IMR-90 (cell line): Measurements from ENCODE around the gene CACNA1D. TPM values are rescaled to one million over a fixed set of nuclear protein-coding genes. Genes with fewer than 3 reads are reported as not detected.

ENCODE experiments used
- ATAC-seq: fragments of 200-7000 bp; cut with Tn5 transposase; 2 replicates; pipeline ENCODE4 v1.9.1; 2020; ENCODE audit warnings: low read depth, mild to moderate bottlenecking, moderate library complexity
- BruUV-seq: library from RNA; stranded (reverse); fragments of 400-500 nt; replicated peaks from 2 replicates; lab custom pipeline; 2021; lab: Mats Ljungman, UMichigan
- CTCF ChIA-PET: fragments of 300-600 bp; formaldehyde crosslinking; extraction: SDS; loops from one replicate; lab custom pipeline; 2021; ENCODE audit warnings: antibody characterized with exemption; lab: Yijun Ruan, JAX
- POLR2A ChIA-PET: fragments of 300-600 bp; sonication (Branson Sonifier 250); formaldehyde crosslinking; loops from one replicate; lab custom pipeline; 2022; ENCODE audit warnings: antibody characterized with exemption; ENCODE audit not compliant: unreplicated experiment; lab: Charles Lee
- DNase-seq: peaks from one replicate; pipeline ENCODE4 v3.0.0; 2013
- H2AFZ ChIP-seq: replicated peaks from 2 replicates; pipeline ENCODE3; 2013; ENCODE audit warnings: low read length, mild to moderate bottlenecking; ENCODE audit not compliant: poor library complexity
- H2AK5ac ChIP-seq: 2 replicates; pipeline ENCODE4 v1.6.1; 2013; ENCODE audit warnings: low read depth, low read length, inconsistent platforms
- H2AK9ac ChIP-seq: replicated peaks from 2 replicates; pipeline ENCODE3; 2013; ENCODE audit warnings: mild to moderate bottlenecking, low read depth, low read length, moderate library complexity; ENCODE audit not compliant: poor library complexity
- H2BK120ac ChIP-seq: 2 replicates; pipeline ENCODE4 v1.6.1; 2013; ENCODE audit warnings: low read depth, low read length, inconsistent platforms
- H2BK15ac ChIP-seq: 3 replicates; pipeline ENCODE4 v1.6.1; 2013; ENCODE audit warnings: low read depth, low read length, inconsistent platforms
- H2BK20ac ChIP-seq: 2 replicates; pipeline ENCODE4 v1.6.1; 2013; ENCODE audit warnings: low read depth, mild to moderate bottlenecking, inconsistent platforms, low read length, moderate library complexity
- H2BK5ac ChIP-seq: 2 replicates; pipeline ENCODE4 v1.6.1; 2013; ENCODE audit warnings: mild to moderate bottlenecking, low read depth, low read length, inconsistent platforms; ENCODE audit not compliant: poor library complexity, severe bottlenecking
- H3K14ac ChIP-seq: replicated peaks from 2 replicates; pipeline ENCODE4 v1.6.1; 2013; ENCODE audit warnings: low read depth, low read length, inconsistent platforms
- H3K18ac ChIP-seq: 2 replicates; pipeline ENCODE4 v1.6.1; 2013; ENCODE audit warnings: low read depth, low read length, control low read depth
- H3K23ac ChIP-seq: 2 replicates; pipeline ENCODE4 v1.6.1; 2013; ENCODE audit warnings: low read depth, low read length, inconsistent platforms
- H3K27ac ChIP-seq: 2 replicates; pipeline ENCODE4 v1.5.1; 2013; ENCODE audit warnings: mild to moderate bottlenecking, control low read depth, low read length; ENCODE audit not compliant: insufficient read depth
- H3K27me3 ChIP-seq: 2 replicates; pipeline ENCODE4 v1.6.1; 2013; ENCODE audit warnings: low read length; ENCODE audit not compliant: control insufficient read depth, insufficient read depth
- H3K36me3 ChIP-seq: 2 replicates; pipeline ENCODE4 v1.6.1; 2013; ENCODE audit warnings: low read length, mixed read lengths; ENCODE audit not compliant: control insufficient read depth, insufficient read depth
- H3K4ac ChIP-seq: 2 replicates; pipeline ENCODE4 v1.6.1; 2013; ENCODE audit warnings: low read depth, low read length, inconsistent platforms
- H3K4me1 ChIP-seq: 2 replicates; pipeline ENCODE4 v1.6.1; 2013; ENCODE audit warnings: low read length, mixed read lengths; ENCODE audit not compliant: control insufficient read depth, insufficient read depth
- H3K4me2 ChIP-seq: 2 replicates; pipeline ENCODE4 v1.6.1; 2013; ENCODE audit warnings: low read depth, mild to moderate bottlenecking, control low read depth, low read length, moderate library complexity
- H3K4me3 ChIP-seq: 2 replicates; pipeline ENCODE4 v1.5.1; 2013; ENCODE audit warnings: low read depth, mild to moderate bottlenecking, control low read depth, low read length, moderate library complexity; ENCODE audit not compliant: insufficient read depth
- H3K56ac ChIP-seq: 2 replicates; pipeline ENCODE4 v1.6.1; 2013; ENCODE audit warnings: low read length, inconsistent platforms; ENCODE audit not compliant: insufficient read depth; ENCODE audit errors: extremely low read depth
- H3K79me1 ChIP-seq, 2 experiments: 2 replicates each; pipeline ENCODE4 v1.6.1; 2013; ENCODE audit warnings: low read length in 2 of 2, inconsistent platforms in 1 of 2, low read depth in 1 of 2
- H3K9ac ChIP-seq: 2 replicates; pipeline ENCODE4 v1.6.1; 2013; ENCODE audit warnings: low read depth, low read length, control low read depth
- H3K9me1 ChIP-seq: 2 replicates; pipeline ENCODE4 v1.6.1; 2013; ENCODE audit warnings: low read length, inconsistent platforms; ENCODE audit not compliant: insufficient read depth
- H3K9me3 ChIP-seq: 2 replicates; pipeline ENCODE4 v1.6.1; 2013; ENCODE audit warnings: low read length; ENCODE audit not compliant: control insufficient read depth, insufficient read depth
- H4K20me1 ChIP-seq: 2 replicates; pipeline ENCODE4 v1.6.1; 2013; ENCODE audit warnings: low read length, inconsistent platforms; ENCODE audit not compliant: insufficient read depth
- H4K5ac ChIP-seq: 2 replicates; pipeline ENCODE4 v1.6.1; 2013; ENCODE audit warnings: mild to moderate bottlenecking, low read depth, low read length, control low read depth
- H4K8ac ChIP-seq, 2 experiments: 2 replicates each; pipeline ENCODE4 v1.6.1; 2013; ENCODE audit warnings: low read depth in 2 of 2, low read length in 2 of 2, control low read depth in 1 of 2, inconsistent platforms in 1 of 2
- H4K91ac ChIP-seq: 2 replicates; pipeline ENCODE4 v1.6.1; 2013; ENCODE audit warnings: low read depth, low read length, inconsistent platforms; ENCODE audit not compliant: insufficient read depth
- MAZ ChIP-seq: IDR thresholded peaks from 2 replicates; pipeline ENCODE4 v1.6.1; 2012; ENCODE audit warnings: low read depth, mild to moderate bottlenecking, low read length, improper control_type of control experiment, moderate library complexity, borderline replicate concordance
- MXI1 ChIP-seq: IDR thresholded peaks from 2 replicates; pipeline ENCODE4 v1.6.1; 2012; ENCODE audit warnings: low read depth, mild to moderate bottlenecking, low read length, moderate library complexity, borderline replicate concordance
- RFX5 ChIP-seq: IDR thresholded peaks from 2 replicates; pipeline ENCODE4 v1.8.0; 2012; ENCODE audit warnings: low read depth, mild to moderate bottlenecking, low read length, moderate library complexity
- dilution Hi-C: fragments of 300-500 bp; cut with HindIII; formaldehyde crosslinking; loops from one replicate; pipeline ENCODE4 v1.14.3; 2018; ENCODE audit warnings: low sequenced_read_pairs; ENCODE audit not compliant: unreplicated experiment
- in situ Hi-C: fragments of 300-500 bp; cut with MboI; formaldehyde crosslinking; loops from 3 replicates; pipeline ENCODE4 v1.14.3; 2019; ENCODE audit warnings: low sequenced_read_pairs, inconsistent platforms, mixed read lengths
- intact Hi-C: fragments of 100-400 bp; cut with micrococcal nuclease; formaldehyde crosslinking; loops from 2 replicates; pipeline ENCODE4 v1.10.0; 2022
- polyA plus RNA-seq, 3 experiments: library from polyadenylated mRNA; depleted of rRNA; stranded (reverse); fragments of >200 nt; gene quantifications; 2 replicates each; pipeline ENCODE4 v1.2.3, GENCODE V29; 2012; ENCODE audit warnings: low replicate concordance in 1 of 3
- total RNA-seq: library from RNA; depleted of rRNA; stranded (reverse); fragments of >200 nt; gene quantifications from 2 replicates; pipeline ENCODE4 v1.2.3, GENCODE V29; 2012

Gene CACNA1D
- total and polyA plus RNA-seq, 2 of the 4 experiments (the other 2 are of a cell fraction): 0.07 TPM; not detected in 1

DNA sequence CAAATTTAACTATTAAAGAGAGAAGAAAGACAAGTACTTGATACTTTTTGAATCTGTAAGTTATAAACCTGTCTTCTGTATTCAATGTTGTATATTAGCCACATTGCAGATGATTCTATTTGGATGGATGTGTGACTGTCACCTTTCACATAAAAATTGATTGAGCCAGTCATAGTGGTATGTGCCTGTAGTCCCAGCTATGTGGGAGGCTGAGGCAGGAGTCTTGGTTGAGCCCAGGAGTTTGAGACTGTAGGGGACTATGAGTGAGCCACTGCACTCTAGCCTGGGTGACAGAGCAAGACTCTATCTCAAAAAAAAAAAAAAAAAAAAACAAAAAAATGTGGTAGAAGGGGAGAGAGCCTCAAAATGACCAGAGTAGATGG is 12.3 kb downstream of the CACNA1D start:
- no peaks in the 10 kb centered on the region for H3K4me1 ChIP-seq
- peaks cover 3% of the 10 kb centered on the region for H3K27me3 ChIP-seq
- no peak overlapping the region for H3K27ac ChIP-seq
- no peak overlapping the region for H2BK15ac ChIP-seq
- TF ChIP-seq MXI1: no peak
- no peak for TF ChIP-seq MAZ
- TF ChIP-seq RFX5: no peak
- H3K23ac ChIP-seq: no peak overlapping the region
- DNase-seq: no peak
- intact Hi-C loops: no loop called here
- H3K9me3 ChIP-seq: no peaks in the 10 kb centered on the region
- H2AK5ac ChIP-seq: no peak overlapping the region
- no peak overlapping the region for H3K4ac ChIP-seq
- no peak overlapping the region for H2AK9ac ChIP-seq
- H3K36me3 ChIP-seq: no peaks in the 10 kb centered on the region
- H3K56ac ChIP-seq: no peak overlapping the region
- H4K20me1 ChIP-seq: no peaks in the 10 kb centered on the region
- BruUV-seq: no TSS peak
- H3K14ac ChIP-seq: no peak overlapping the region
- H2BK120ac ChIP-seq: no peak overlapping the region
- ChIA-PET POLR2A (no interaction called here), CTCF (no interaction called here)
- H3K79me1 ChIP-seq: no peaks in the 10 kb centered on the region
- in situ Hi-C loops: no loop called here
- H3K18ac ChIP-seq: no peak overlapping the region
- H4K91ac ChIP-seq: no peak overlapping the region
- no peak overlapping the region for H3K4me2 ChIP-seq
- H4K8ac ChIP-seq: no peak overlapping the region
- no peak overlapping the region for H3K4me3 ChIP-seq
- no peak overlapping the region for H2BK20ac ChIP-seq
- no peaks in the 10 kb centered on the region for H3K9me1 ChIP-seq
- no peak overlapping the region for H3K9ac ChIP-seq
- no peak overlapping the region for H2BK5ac ChIP-seq
- no peak overlapping the region for H2AFZ ChIP-seq
- ATAC-seq: no peak
- H4K5ac ChIP-seq: no peak overlapping the region
- dilution Hi-C loops: no loop called here
